Measurements from ENCODE around the gene IFT122.

GRCh38 chr3:129525341-129525968, 85.4 kb downstream of the IFT122 start:
- TF ChIP-seq SUZ12 (IDR thresholded peaks at IDR 0.05; ENCODE audit: extremely low read depth, insufficient read depth, insufficient read length) (no peak), ZNF274 (IDR thresholded peaks at IDR 0.05; ENCODE audit: low read depth, low read length) (no peak)

Measured in NT2/D1 (cell line).